Stomach (tissue), 9 donors: ENCODE data around the gene NKX2-2. TPM values are rescaled to one million over a fixed set of nuclear protein-coding genes. Genes with fewer than 3 reads are reported as not detected.

Experiments
- DNase-seq, 2 donors: peaks; one replicate each; pipeline versions ENCODE4 v3.0.0 to v3.0.0-alpha.2; 2013 to 2019
- H3K27ac ChIP-seq, 5 donors: fragments of 200-600 bp in 4 of 5; sonication (generic) in 4 of 5; one replicate each; pipeline ENCODE4 v1.5.1; 2013 to 2019; ENCODE audit warnings: mild to moderate bottlenecking in 1 of 5, moderate library complexity in 1 of 5
- H3K27me3 ChIP-seq, 3 donors: fragments of 200-600 bp; sonication (generic); one replicate each; pipeline ENCODE4 v1.5.1; 2017 to 2019; ENCODE audit warnings: mixed run types in 1 of 3
- H3K36me3 ChIP-seq, 4 donors: fragments of 200-600 bp; sonication (generic); 1 replicate in 3 of 4; 2 replicates in 1 of 4; pipeline ENCODE4 v1.5.1; 2016 to 2019
- H3K4me1 ChIP-seq, 4 donors: fragments of 200-600 bp; sonication (generic); one replicate each; pipeline ENCODE4 v1.5.1; 2016 to 2019
- H3K4me3 ChIP-seq, 4 donors: fragments of 200-600 bp; sonication (generic) in 3 of 4; one replicate each; pipeline ENCODE4 v1.5.1; 2016 to 2019; ENCODE audit warnings: mild to moderate bottlenecking in 1 of 4
- H3K9me3 ChIP-seq, 4 donors: fragments of 200-600 bp; sonication (generic); one replicate each; pipeline ENCODE4 v1.5.1; 2016 to 2019
- CTCF ChIP-seq, 7 experiments: fragments of 450-650 bp in 4 of 7; fragments of 200-600 bp in 3 of 7; sonication (generic) in 3 of 7; IDR thresholded peaks; one replicate each; pipeline ENCODE4 v1.5.1; 2016 to 2019; ENCODE audit warnings: antibody characterized with exemption in 7 of 7, control low read depth in 2 of 7, mild to moderate bottlenecking in 1 of 7
- EP300 ChIP-seq: sonication (generic); formaldehyde crosslinking; IDR thresholded peaks from one replicate; pipeline ENCODE4 v1.6.1; 2017; ENCODE audit warnings: antibody characterized with exemption
- POLR2A ChIP-seq, 4 donors: fragments of 450-650 bp; IDR thresholded peaks; one replicate each; pipeline ENCODE4 v1.6.1; 2016; ENCODE audit warnings: antibody characterized with exemption in 4 of 4, control low read depth in 2 of 4, mild to moderate bottlenecking in 1 of 4, moderate library complexity in 1 of 4
- POLR2AphosphoS5 ChIP-seq, 3 donors: sonication (generic); formaldehyde crosslinking; IDR thresholded peaks; one replicate each; pipeline ENCODE4 v1.6.1; 2016; ENCODE audit warnings: antibody characterized with exemption in 3 of 3
- WGBS, 5 donors: extraction: QIAGEN DNeasy Blood & Tissue Kit in 3 of 5; methylation state at CpG; one replicate each; pipeline versions ENCODE4 v1.1.5 to v1.1.7; 2013 to 2018; 5-methylcytosine and 5-hydroxymethylcytosine counted together
- intact Hi-C: fragments of 100-400 bp; cut with DNase I; formaldehyde crosslinking; loops from one replicate; pipeline ENCODE4 v1.15.1; 2023; ENCODE audit warnings: low total_unique reads
- polyA plus RNA-seq, 3 donors: library from polyadenylated mRNA; stranded (reverse); fragments of 200-250 nt; gene quantifications; one replicate each; pipeline ENCODE4 v1.2.3, GENCODE V29; 2013
- total RNA-seq, 5 donors: library from RNA; depleted of rRNA; stranded (reverse); fragments of >200 nt; gene quantifications; one replicate each; pipeline versions ENCODE4 v1.1.0 to v1.2.3, GENCODE V29; 2014 to 2016
- donor health status: healthy with polysubstance abuse.
- donor health status: Bipolar disorder and iron deficiency.
- donor health status: healthy.

NKX2-2 gene
- total and polyA plus RNA-seq, 8 donors: 0.18 to 4.8 (median 1.4) TPM; not detected in 1

GRCh38 chr20:21554376-21554890 lies 40.6 kb upstream of the NKX2-2 start:
- intact Hi-C loops: no loop called here
- Histone ChIP-seq H3K27ac (no peak overlapping the region), H3K9me3 (peaks cover 0 to 5% (median 0%) of the 10 kb centered on the region in 4 donors), H3K4me3 (no peak overlapping the region), H3K27me3 (peaks cover 0 to 33% (median 0%) of the 10 kb centered on the region in 3 donors), H3K4me1 (no peaks in the 10 kb centered on the region), H3K36me3 (no peaks in the 10 kb centered on the region)
- no peak for TF ChIP-seq POLR2AphosphoS5 (IDR thresholded peaks at IDR 0.05)
- TF ChIP-seq EP300: no peak
- TF ChIP-seq POLR2A (IDR thresholded peaks at IDR 0.05): no peak
- TF ChIP-seq CTCF (IDR thresholded peaks at IDR 0.05): no peak
- 74 to 80% (median 76%) methylated on average over 10 of the region's 10 CpGs for WGBS, 5 donors
- no peak for DNase-seq

- Histone ChIP-seq H3K27me3 (peaks cover 0 to 33% (median 0%) of the 10 kb centered on the region in 3 donors), H3K4me1 (no peaks in the 10 kb centered on the region), H3K9me3 (no peaks in the 10 kb centered on the region), H3K36me3 (no peaks in the 10 kb centered on the region), H3K4me3 (no peak overlapping the region), H3K27ac (no peak overlapping the region)
- intact Hi-C loops: no loop called here
- no peak for DNase-seq
- TF ChIP-seq POLR2A (IDR thresholded peaks at IDR 0.05) (no peak), CTCF (IDR thresholded peaks at IDR 0.05) (no peak), POLR2AphosphoS5 (IDR thresholded peaks at IDR 0.05) (no peak), EP300 (no peak)
- WGBS, 5 donors: 80 to 87% (median 85%) methylated on average over 5 of the region's 5 CpGs
Measured at GRCh38 chr20:21550587-21550986, 36.7 kb upstream of the NKX2-2 start.

- TF ChIP-seq POLR2AphosphoS5 (IDR thresholded peaks at IDR 0.05) (no peak), CTCF (IDR thresholded peaks at IDR 0.05) (no peak), EP300 (no peak), POLR2A (IDR thresholded peaks at IDR 0.05) (no peak)
- DNase-seq: no peak
- Histone ChIP-seq H3K9me3 (no peaks in the 10 kb centered on the region), H3K27ac (no peak overlapping the region), H3K4me3 (no peak overlapping the region), H3K27me3 (peaks cover 0 to 25% (median 0%) of the 10 kb centered on the region in 3 donors), H3K4me1 (no peaks in the 10 kb centered on the region), H3K36me3 (no peaks in the 10 kb centered on the region)
- intact Hi-C loops: no loop called here
- WGBS, 5 donors: 56 to 72% (median 63%) methylated on average over 8 of the region's 8 CpGs
Measured at GRCh38 chr20:21548390-21549035, 34.6 kb upstream of the NKX2-2 start.

- Histone ChIP-seq H3K9me3 (no peaks in the 10 kb centered on the region), H3K4me3 (no peak overlapping the region), H3K4me1 (no peaks in the 10 kb centered on the region), H3K27ac (no peak overlapping the region), H3K36me3 (no peaks in the 10 kb centered on the region), H3K27me3 (peaks cover 0 to 18% (median 0%) of the 10 kb centered on the region in 3 donors)
- TF ChIP-seq EP300 (no peak), POLR2A (IDR thresholded peaks at IDR 0.05) (no peak), CTCF (IDR thresholded peaks at IDR 0.05) (no peak)
- WGBS, 5 donors: 23 to 44% (median 39%) methylated on average over 4 of the region's 4 CpGs
- intact Hi-C loops: no loop called here
- no peak for DNase-seq
Measured at GRCh38 chr20:21546355-21546754, 32.5 kb upstream of the NKX2-2 start.
